ENCODE results near the gene DNAH11. TPM values are rescaled to one million over a fixed set of nuclear protein-coding genes. Genes with fewer than 3 reads are reported as not detected.

Gene DNAH11
- total RNA-seq, 2 donors from 2014 or later = 1.6 to 13.3 TPM

DNA sequence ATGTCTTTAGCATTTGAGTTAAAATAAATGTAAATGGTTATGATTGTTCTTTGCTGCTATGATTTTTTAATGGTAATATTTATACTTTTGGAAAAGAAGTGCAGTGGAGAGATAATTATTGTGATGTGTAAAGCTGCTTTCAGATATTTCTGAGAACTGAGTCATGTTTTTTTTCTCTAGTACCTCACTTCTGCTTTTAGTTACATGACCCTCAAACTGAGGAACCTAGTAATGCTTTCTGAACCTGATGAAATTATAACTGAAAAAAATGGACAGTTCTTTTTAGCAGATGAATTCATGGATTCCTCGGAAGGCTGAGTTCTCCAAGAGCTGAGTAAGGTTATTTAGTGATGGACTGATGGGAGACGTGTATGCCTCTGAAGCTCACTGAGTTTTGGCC, 235.1 kb downstream of the DNAH11 start:
- 92% methylated on average over 2 of the region's 2 CpGs for WGBS
- intact Hi-C loops (cut with DNase I) = no loop called here
- TF ChIP-seq POLR2AphosphoS5 (IDR thresholded peaks at IDR 0.05) (no peak), POLR2A (IDR thresholded peaks at IDR 0.05) (no peak)
- TF ChIP-seq, protein P1, sequence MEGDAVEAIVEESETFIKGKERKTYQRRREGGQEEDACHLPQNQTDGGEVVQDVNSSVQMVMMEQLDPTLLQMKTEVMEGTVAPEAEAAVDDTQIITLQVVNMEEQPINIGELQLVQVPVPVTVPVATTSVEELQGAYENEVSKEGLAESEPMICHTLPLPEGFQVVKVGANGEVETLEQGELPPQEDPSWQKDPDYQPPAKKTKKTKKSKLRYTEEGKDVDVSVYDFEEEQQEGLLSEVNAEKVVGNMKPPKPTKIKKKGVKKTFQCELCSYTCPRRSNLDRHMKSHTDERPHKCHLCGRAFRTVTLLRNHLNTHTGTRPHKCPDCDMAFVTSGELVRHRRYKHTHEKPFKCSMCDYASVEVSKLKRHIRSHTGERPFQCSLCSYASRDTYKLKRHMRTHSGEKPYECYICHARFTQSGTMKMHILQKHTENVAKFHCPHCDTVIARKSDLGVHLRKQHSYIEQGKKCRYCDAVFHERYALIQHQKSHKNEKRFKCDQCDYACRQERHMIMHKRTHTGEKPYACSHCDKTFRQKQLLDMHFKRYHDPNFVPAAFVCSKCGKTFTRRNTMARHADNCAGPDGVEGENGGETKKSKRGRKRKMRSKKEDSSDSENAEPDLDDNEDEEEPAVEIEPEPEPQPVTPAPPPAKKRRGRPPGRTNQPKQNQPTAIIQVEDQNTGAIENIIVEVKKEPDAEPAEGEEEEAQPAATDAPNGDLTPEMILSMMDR (IDR thresholded peaks at IDR 0.05) = no peak

DNA sequence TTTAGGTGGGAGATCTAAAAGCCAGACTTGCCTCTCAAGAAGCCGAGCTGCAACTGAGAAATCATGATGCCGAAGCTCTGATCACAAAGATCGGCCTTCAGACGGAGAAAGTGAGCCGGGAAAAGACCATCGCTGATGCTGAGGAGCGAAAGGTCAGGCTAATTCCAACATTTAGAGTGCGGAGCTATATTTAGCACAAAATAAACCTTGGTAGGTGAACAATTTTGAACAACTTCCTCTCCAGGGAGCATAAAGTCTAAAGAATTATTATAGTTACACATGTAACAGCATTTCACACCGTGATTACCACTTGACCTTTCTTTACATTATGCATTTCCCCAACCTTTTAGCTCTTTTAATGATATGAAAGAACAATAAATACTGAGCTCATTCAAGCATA, 236.1 kb downstream of the DNAH11 start:
- 81% methylated on average over 9 of the region's 9 CpGs for WGBS
- no peaks in the 10 kb centered on the region for H3K27me3 ChIP-seq (replicated peaks; ENCODE audit: insufficient read depth)
- TF ChIP-seq POLR2A (IDR thresholded peaks at IDR 0.05) (no peak), POLR2AphosphoS5 (IDR thresholded peaks at IDR 0.05) (no peak)
- TF ChIP-seq, protein P1 (IDR thresholded peaks at IDR 0.05) = no peak
- H3K27ac ChIP-seq = no peak overlapping the region
- H3K4me1 ChIP-seq (replicated peaks) = no peaks in the 10 kb centered on the region
- H3K4me3 ChIP-seq = no peak overlapping the region
- DNase-seq (ENCODE audit: low spot score) = no peak
- intact Hi-C loops (cut with DNase I) = no loop called here
- H3K9me3 ChIP-seq = no peaks in the 10 kb centered on the region
- no peaks in the 10 kb centered on the region for H3K36me3 ChIP-seq

More for the DNA sequence above, 235.1 kb downstream of the DNAH11 start:
- H3K27ac ChIP-seq = no peak overlapping the region
- DNase-seq (ENCODE audit: low spot score) = no peak
- no peaks in the 10 kb centered on the region for H3K9me3 ChIP-seq
- H3K4me1 ChIP-seq (replicated peaks) = no peaks in the 10 kb centered on the region
- no peak overlapping the region for H3K4me3 ChIP-seq
- no peaks in the 10 kb centered on the region for H3K27me3 ChIP-seq (replicated peaks; ENCODE audit: insufficient read depth)
- H3K36me3 ChIP-seq = no peaks in the 10 kb centered on the region

DNA sequence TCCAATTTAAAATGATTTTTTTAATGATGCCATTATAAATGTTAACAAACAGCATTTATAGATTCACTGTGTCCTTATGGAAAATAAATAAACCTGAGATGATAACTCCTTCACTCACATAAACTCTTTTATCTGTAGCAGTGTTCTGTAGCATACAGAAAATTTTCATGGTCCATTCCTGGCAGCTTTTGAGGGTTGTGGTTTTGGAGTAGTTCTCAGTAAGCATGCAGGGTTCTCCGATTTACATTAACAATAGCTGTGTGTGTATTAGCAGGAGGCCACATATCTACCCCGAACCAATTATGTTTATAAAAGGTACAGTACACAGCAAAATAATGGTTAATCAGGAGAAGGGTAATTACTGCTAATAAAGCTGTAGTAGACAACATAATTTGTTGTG, 240.2 kb downstream of the DNAH11 start:
- H3K9me3 ChIP-seq = no peaks in the 10 kb centered on the region
- H3K4me1 ChIP-seq (replicated peaks) = no peaks in the 10 kb centered on the region
- intact Hi-C loops (cut with DNase I) = no loop called here
- no peaks in the 10 kb centered on the region for H3K36me3 ChIP-seq
- H3K4me3 ChIP-seq = no peak overlapping the region
- no peaks in the 10 kb centered on the region for H3K27me3 ChIP-seq (replicated peaks; ENCODE audit: insufficient read depth)
- 35% methylated on average over 2 of the region's 2 CpGs for WGBS
- no peak overlapping the region for H3K27ac ChIP-seq
- TF ChIP-seq, protein P1 (IDR thresholded peaks at IDR 0.05) = no peak
- TF ChIP-seq POLR2A (IDR thresholded peaks at IDR 0.05) (no peak), POLR2AphosphoS5 (IDR thresholded peaks at IDR 0.05) (no peak)
- no peak for DNase-seq (ENCODE audit: low spot score)

DNA sequence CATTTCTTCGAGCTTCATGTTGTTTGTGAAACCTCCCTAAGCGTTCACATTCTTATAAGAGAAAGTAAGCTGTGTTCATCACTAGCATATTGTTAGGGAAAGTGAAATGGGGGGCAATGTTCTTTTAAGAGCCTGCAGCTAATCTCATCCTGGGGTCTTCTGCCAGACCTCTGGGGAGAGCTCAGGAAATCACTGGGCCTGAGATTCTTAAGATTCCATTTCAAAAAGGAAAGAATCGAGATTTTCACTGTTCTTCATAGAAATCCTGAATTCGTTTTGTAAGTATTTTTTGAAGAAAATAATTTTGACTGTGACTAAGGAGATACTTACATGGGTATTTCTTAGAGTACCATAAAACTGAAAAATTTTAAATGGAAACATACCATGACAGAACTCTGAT, 242.2 kb downstream of the DNAH11 start:
- 93% methylated on average over 4 of the region's 4 CpGs for WGBS
- no peak for DNase-seq (ENCODE audit: low spot score)
- Histone ChIP-seq H3K4me1 (replicated peaks) (no peaks in the 10 kb centered on the region), H3K9me3 (no peaks in the 10 kb centered on the region), H3K36me3 (no peaks in the 10 kb centered on the region), H3K4me3 (no peak overlapping the region), H3K27ac (no peak overlapping the region), H3K27me3 (replicated peaks; ENCODE audit: insufficient read depth) (no peaks in the 10 kb centered on the region)
- intact Hi-C loops (cut with DNase I) = no loop called here
- TF ChIP-seq, protein P1 (IDR thresholded peaks at IDR 0.05) = no peak

DNA sequence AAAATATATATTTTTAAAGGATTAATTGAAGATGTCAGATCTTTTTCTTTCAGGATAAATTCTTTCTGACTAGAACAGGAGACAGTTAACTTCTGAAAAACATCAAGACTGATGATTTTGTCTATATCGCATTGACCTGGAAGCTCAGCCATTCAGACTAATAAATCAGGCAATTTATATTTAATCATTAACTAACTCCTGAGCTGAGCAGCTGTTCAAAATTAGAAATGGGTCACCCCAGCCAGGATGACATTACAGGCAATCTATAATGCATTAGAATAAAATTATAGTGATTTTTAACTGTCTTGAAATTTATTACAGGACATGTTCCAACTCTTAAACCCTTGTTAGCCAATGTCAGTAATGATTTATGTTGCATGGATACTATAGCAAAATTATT, 263.0 kb downstream of the DNAH11 start:
- Histone ChIP-seq H3K4me3 (no peak overlapping the region), H3K27me3 (replicated peaks; ENCODE audit: insufficient read depth) (no peaks in the 10 kb centered on the region), H3K36me3 (no peaks in the 10 kb centered on the region), H3K4me1 (replicated peaks) (no peaks in the 10 kb centered on the region), H3K9me3 (no peaks in the 10 kb centered on the region), H3K27ac (no peak overlapping the region)
- no peak for DNase-seq (ENCODE audit: low spot score)
- WGBS = 46% methylated on average over 1 of the region's 1 CpG
- TF ChIP-seq POLR2AphosphoS5 (IDR thresholded peaks at IDR 0.05) (no peak), POLR2A (IDR thresholded peaks at IDR 0.05) (no peak)
- TF ChIP-seq, protein P1 (IDR thresholded peaks at IDR 0.05) = no peak
- intact Hi-C loops (cut with DNase I) = no loop called here

Measured in prostate gland (tissue), 2 donors.